ENCODE measurements around the gene CD47. TPM values are rescaled to one million over a fixed set of nuclear protein-coding genes. Genes with fewer than 3 reads are reported as not detected.

The CD47 gene
- total RNA-seq, 1 experiment from 2014 or later: 42.5 TPM

DNA sequence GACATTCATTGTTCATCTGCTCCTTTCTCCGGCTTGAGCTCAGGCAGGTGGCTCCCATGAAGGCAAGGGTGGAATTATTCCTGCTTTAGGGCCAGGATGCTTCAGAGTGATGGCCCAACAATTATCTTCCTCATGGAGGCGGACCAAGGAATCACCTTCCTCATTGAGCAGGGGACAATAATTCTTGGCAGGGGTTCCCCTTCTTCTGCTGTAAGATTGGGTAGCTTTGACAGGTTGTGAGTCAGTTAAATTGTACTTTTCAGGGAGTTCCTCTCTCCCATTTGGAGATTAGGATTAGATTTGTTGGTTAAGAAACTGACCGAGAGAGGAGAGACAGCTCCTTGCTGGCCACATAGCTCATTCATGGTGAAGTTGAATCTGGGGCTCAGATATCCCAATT, 31.4 kb upstream of the CD47 start:
- no peak overlapping the region for H3K4me2 ChIP-seq (ENCODE audit: low read length)
- no peaks in the 10 kb centered on the region for H3K9me2 ChIP-seq (ENCODE audit: insufficient read depth)
- ATAC-seq (no peak), DNase-seq (ENCODE audit: low read depth, low spot score) (no peak)
- BruUV-seq (replicated peaks): no TSS peak
- no peaks in the 10 kb centered on the region for H3K36me3 ChIP-seq (ENCODE audit: control insufficient read depth in 1 of 2, insufficient read depth in 2 of 2, low read length in 2 of 2)
- no peaks in the 10 kb centered on the region for H3K9me3 ChIP-seq (ENCODE audit: control insufficient read depth in 1 of 2, insufficient read depth in 1 of 2, low read depth in 1 of 2, low read length in 2 of 2)
- ChIA-PET RAD21 (ENCODE audit: low non-redundant PET in 1 of 2, low total read pairs in 2 of 2, uncharacterized antibody in 2 of 2, unreplicated experiment in 2 of 2) (no interaction called here), POLR2A (no interaction called here), CTCF (no interaction called here)
- no peak overlapping the region for H2AFZ ChIP-seq (ENCODE audit: low read depth, low read length, poor library complexity, severe bottlenecking)
- no peaks in the 10 kb centered on the region for H4K20me1 ChIP-seq (ENCODE audit: insufficient read depth)
- intact Hi-C loops (cut with micrococcal nuclease): no loop called here
- no peak overlapping the region for H3K27ac ChIP-seq (ENCODE audit: low read depth, low read length)
- no peak overlapping the region for H3K4me3 ChIP-seq (replicated peaks in 1 of 2; ENCODE audit: low read depth in 1 of 2, low read length in 2 of 2)
- H3K9ac ChIP-seq (ENCODE audit: low read length): no peak overlapping the region
- no peaks in the 10 kb centered on the region for H3K79me2 ChIP-seq (ENCODE audit: insufficient read depth, low read length)
- no peaks in the 10 kb centered on the region for H3K27me3 ChIP-seq (ENCODE audit: insufficient read depth, low read length)
- peaks cover 0 to 1% of the 10 kb centered on the region in 2 experiments; a peak in 1 of 4 replicates for H3K4me1 ChIP-seq (ENCODE audit: control insufficient read depth in 1 of 2, insufficient read depth in 2 of 2, low read length in 2 of 2)
- no peak for TF ChIP-seq FOSL1 (IDR thresholded peaks at IDR 0.05; ENCODE audit: low read depth)
- no peak for TF ChIP-seq SP1 (IDR thresholded peaks at IDR 0.05; ENCODE audit: low read depth)

DNA sequence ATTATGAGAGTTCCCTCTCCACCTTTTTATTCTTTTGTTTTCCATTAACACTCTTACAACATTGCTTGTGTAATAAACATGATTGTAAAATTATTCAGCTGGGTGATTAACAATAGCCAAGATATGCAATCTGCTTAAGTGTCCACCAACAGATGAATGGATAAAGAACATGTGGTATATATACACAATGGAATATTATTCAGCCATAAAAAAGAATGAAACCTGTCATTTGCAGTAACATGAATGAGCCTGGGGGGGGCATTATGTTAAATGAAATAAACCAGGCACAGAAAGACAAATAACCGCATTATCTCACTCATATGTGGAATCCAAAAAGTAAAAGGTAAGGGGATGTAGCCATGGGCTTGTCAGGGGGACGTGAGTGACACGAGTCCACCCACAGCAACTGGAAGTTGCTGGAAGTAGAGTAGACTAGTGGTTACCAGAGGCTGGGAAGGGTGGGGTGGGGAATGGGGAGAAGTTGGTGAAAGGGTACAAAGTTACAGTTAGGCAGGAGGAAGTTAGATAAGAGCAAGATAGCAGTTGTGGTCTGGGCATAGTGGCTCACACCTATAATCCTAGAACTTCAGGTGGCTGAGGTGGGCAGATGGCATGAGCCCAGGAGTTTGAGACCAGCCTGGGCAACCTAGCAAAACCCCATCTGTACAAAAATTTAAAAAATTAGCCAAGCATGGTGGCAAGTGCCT, 28.7 kb upstream of the CD47 start:
- H3K36me3 ChIP-seq (ENCODE audit: control insufficient read depth in 1 of 2, insufficient read depth in 2 of 2, low read length in 2 of 2): no peaks in the 10 kb centered on the region
- H3K27ac ChIP-seq (ENCODE audit: low read depth, low read length): no peak overlapping the region
- no peak overlapping the region for H3K4me3 ChIP-seq (replicated peaks in 1 of 2; ENCODE audit: low read depth in 1 of 2, low read length in 2 of 2)
- no peak overlapping the region for H3K4me2 ChIP-seq (ENCODE audit: low read length)
- no peak for DNase-seq (ENCODE audit: low read depth, low spot score)
- no peaks in the 10 kb centered on the region for H3K27me3 ChIP-seq (ENCODE audit: insufficient read depth, low read length)
- BruUV-seq (replicated peaks): no TSS peak
- ATAC-seq: no peak
- ChIA-PET CTCF (no interaction called here), POLR2A (no interaction called here), RAD21 (ENCODE audit: low non-redundant PET in 1 of 2, low total read pairs in 2 of 2, uncharacterized antibody in 2 of 2, unreplicated experiment in 2 of 2) (no interaction called here)
- no peak overlapping the region for H2AFZ ChIP-seq (ENCODE audit: low read depth, low read length, poor library complexity, severe bottlenecking)
- intact Hi-C loops (cut with micrococcal nuclease): no loop called here
- H3K9ac ChIP-seq (ENCODE audit: low read length): no peak overlapping the region
- no peaks in the 10 kb centered on the region for H3K9me3 ChIP-seq (ENCODE audit: control insufficient read depth in 1 of 2, insufficient read depth in 1 of 2, low read depth in 1 of 2, low read length in 2 of 2)
- H3K79me2 ChIP-seq (ENCODE audit: insufficient read depth, low read length): no peaks in the 10 kb centered on the region
- H3K4me1 ChIP-seq (ENCODE audit: control insufficient read depth in 1 of 2, insufficient read depth in 2 of 2, low read length in 2 of 2): peaks cover 0 to 4% of the 10 kb centered on the region in 2 experiments; a peak in 1 of 4 replicates
- H4K20me1 ChIP-seq (ENCODE audit: insufficient read depth): no peaks in the 10 kb centered on the region
- H3K9me2 ChIP-seq (ENCODE audit: insufficient read depth): no peaks in the 10 kb centered on the region
- TF ChIP-seq JUND (IDR thresholded peaks at IDR 0.05): no peak
- no peak for TF ChIP-seq SIN3A (IDR thresholded peaks at IDR 0.05; ENCODE audit: low read depth)
- no peak; the same call in 1 of the 2 replicates for TF ChIP-seq RAD21 (IDR thresholded peaks at IDR 0.05; ENCODE audit: low read depth)
- TF ChIP-seq ZFX (IDR thresholded peaks at IDR 0.05): no peak
- TF ChIP-seq YY1 (IDR thresholded peaks at IDR 0.05; ENCODE audit: extremely low read depth, insufficient replicate concordance, low read depth, low read length): no peak
- TF ChIP-seq TCF7L2 (IDR thresholded peaks at IDR 0.05; ENCODE audit: borderline replicate concordance, extremely low read depth, insufficient read depth, insufficient read length): no peak
- TF ChIP-seq, protein P1, sequence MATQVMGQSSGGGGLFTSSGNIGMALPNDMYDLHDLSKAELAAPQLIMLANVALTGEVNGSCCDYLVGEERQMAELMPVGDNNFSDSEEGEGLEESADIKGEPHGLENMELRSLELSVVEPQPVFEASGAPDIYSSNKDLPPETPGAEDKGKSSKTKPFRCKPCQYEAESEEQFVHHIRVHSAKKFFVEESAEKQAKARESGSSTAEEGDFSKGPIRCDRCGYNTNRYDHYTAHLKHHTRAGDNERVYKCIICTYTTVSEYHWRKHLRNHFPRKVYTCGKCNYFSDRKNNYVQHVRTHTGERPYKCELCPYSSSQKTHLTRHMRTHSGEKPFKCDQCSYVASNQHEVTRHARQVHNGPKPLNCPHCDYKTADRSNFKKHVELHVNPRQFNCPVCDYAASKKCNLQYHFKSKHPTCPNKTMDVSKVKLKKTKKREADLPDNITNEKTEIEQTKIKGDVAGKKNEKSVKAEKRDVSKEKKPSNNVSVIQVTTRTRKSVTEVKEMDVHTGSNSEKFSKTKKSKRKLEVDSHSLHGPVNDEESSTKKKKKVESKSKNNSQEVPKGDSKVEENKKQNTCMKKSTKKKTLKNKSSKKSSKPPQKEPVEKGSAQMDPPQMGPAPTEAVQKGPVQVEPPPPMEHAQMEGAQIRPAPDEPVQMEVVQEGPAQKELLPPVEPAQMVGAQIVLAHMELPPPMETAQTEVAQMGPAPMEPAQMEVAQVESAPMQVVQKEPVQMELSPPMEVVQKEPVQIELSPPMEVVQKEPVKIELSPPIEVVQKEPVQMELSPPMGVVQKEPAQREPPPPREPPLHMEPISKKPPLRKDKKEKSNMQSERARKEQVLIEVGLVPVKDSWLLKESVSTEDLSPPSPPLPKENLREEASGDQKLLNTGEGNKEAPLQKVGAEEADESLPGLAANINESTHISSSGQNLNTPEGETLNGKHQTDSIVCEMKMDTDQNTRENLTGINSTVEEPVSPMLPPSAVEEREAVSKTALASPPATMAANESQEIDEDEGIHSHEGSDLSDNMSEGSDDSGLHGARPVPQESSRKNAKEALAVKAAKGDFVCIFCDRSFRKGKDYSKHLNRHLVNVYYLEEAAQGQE (IDR thresholded peaks at IDR 0.05; ENCODE audit: low read depth): no peak
- TF ChIP-seq, protein P2, sequence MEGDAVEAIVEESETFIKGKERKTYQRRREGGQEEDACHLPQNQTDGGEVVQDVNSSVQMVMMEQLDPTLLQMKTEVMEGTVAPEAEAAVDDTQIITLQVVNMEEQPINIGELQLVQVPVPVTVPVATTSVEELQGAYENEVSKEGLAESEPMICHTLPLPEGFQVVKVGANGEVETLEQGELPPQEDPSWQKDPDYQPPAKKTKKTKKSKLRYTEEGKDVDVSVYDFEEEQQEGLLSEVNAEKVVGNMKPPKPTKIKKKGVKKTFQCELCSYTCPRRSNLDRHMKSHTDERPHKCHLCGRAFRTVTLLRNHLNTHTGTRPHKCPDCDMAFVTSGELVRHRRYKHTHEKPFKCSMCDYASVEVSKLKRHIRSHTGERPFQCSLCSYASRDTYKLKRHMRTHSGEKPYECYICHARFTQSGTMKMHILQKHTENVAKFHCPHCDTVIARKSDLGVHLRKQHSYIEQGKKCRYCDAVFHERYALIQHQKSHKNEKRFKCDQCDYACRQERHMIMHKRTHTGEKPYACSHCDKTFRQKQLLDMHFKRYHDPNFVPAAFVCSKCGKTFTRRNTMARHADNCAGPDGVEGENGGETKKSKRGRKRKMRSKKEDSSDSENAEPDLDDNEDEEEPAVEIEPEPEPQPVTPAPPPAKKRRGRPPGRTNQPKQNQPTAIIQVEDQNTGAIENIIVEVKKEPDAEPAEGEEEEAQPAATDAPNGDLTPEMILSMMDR (IDR thresholded peaks at IDR 0.05 in 2 of 3, conservative IDR thresholded peaks at IDR 0.05 in 1 of 3; ENCODE audit: borderline replicate concordance in 1 of 3, insufficient read depth in 1 of 3, low read depth in 2 of 3, low read length in 2 of 3): no peak; a peak in 1 of 6 replicates
- no peak for TF ChIP-seq EZH2phosphoT487 (IDR thresholded peaks at IDR 0.05; ENCODE audit: borderline replicate concordance)
- no peak for TF ChIP-seq SP1 (IDR thresholded peaks at IDR 0.05; ENCODE audit: low read depth)
- TF ChIP-seq ELF1 (IDR thresholded peaks at IDR 0.05; ENCODE audit: borderline replicate concordance, low read depth): no peak
- no peak for TF ChIP-seq POLR2AphosphoS5 (IDR thresholded peaks at IDR 0.05; ENCODE audit: low read depth, low read length)
- no peak for TF ChIP-seq EGR1 (IDR thresholded peaks at IDR 0.05; ENCODE audit: low read depth)
- no peak for TF ChIP-seq CEBPB (IDR thresholded peaks at IDR 0.05; ENCODE audit: low read depth)
- TF ChIP-seq, protein P3, sequence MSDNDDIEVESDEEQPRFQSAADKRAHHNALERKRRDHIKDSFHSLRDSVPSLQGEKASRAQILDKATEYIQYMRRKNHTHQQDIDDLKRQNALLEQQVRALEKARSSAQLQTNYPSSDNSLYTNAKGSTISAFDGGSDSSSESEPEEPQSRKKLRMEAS (IDR thresholded peaks at IDR 0.05): no peak
